Loucy (cell line): Measurements from ENCODE around the gene PRKN.

Source experiments
- H2AFZ ChIP-seq: fragments of 200-600 bp; sonication (generic); 2 replicates; pipeline ENCODE4 v1.6.0; 2016; ENCODE audit warnings: antibody characterized with exemption, mild to moderate bottlenecking, low read length, moderate library complexity
- H3F3A ChIP-seq: fragments of 200-600 bp; 2 replicates; pipeline ENCODE4 v1.6.0; 2016; ENCODE audit warnings: antibody characterized with exemption, low read depth, mild to moderate bottlenecking
- H3K27me3 ChIP-seq: fragments of 200-600 bp; sonication (generic); 2 replicates; pipeline ENCODE4 v1.6.1; 2014; ENCODE audit warnings: low read length, mild to moderate bottlenecking; ENCODE audit not compliant: insufficient read depth, poor library complexity, severe bottlenecking
- H3K36me3 ChIP-seq: fragments of 200-600 bp; sonication (generic); 2 replicates; pipeline ENCODE4 v1.6.1; 2016; ENCODE audit warnings: low read length; ENCODE audit not compliant: insufficient read depth
- H3K4me1 ChIP-seq: fragments of 200-600 bp; sonication (generic); 2 replicates; pipeline ENCODE4 v1.5.1; 2014; ENCODE audit warnings: low read length, mild to moderate bottlenecking; ENCODE audit not compliant: insufficient read depth, poor library complexity, severe bottlenecking
- H3K4me2 ChIP-seq: fragments of 200-600 bp; sonication (generic); 2 replicates; pipeline ENCODE4 v1.6.0; 2014; ENCODE audit warnings: antibody characterized with exemption, low read length, low read depth, mild to moderate bottlenecking; ENCODE audit not compliant: poor library complexity, severe bottlenecking
- H3K4me3 ChIP-seq: fragments of 200-600 bp; sonication (generic); 2 replicates; pipeline ENCODE4 v1.5.1; 2014; ENCODE audit warnings: low read length, mild to moderate bottlenecking, mixed read lengths; ENCODE audit not compliant: poor library complexity, severe bottlenecking
- H3K79me2 ChIP-seq: fragments of 200-600 bp; sonication (generic); 2 replicates; pipeline ENCODE4 v1.6.1; 2014; ENCODE audit warnings: low read length; ENCODE audit not compliant: insufficient read depth
- H3K9ac ChIP-seq: fragments of 200-600 bp; sonication (generic); 2 replicates; pipeline ENCODE4 v1.6.0; 2014; ENCODE audit warnings: mild to moderate bottlenecking, low read depth, low read length, moderate library complexity; ENCODE audit not compliant: poor library complexity, severe bottlenecking
- H3K9me2 ChIP-seq: fragments of 200-600 bp; sonication (generic); replicated peaks from 2 replicates; pipeline ENCODE4 v1.6.1; 2016; ENCODE audit warnings: low read depth, low read length, mixed read lengths
- H3K9me3 ChIP-seq: fragments of 200-600 bp; sonication (generic); 2 replicates; pipeline ENCODE4 v1.6.1; 2014; ENCODE audit warnings: mild to moderate bottlenecking, antibody characterized with exemption, low read length, low read depth; ENCODE audit not compliant: insufficient read depth
- H4K20me1 ChIP-seq: fragments of 200-600 bp; sonication (generic); 2 replicates; pipeline ENCODE4 v1.6.0; 2014; ENCODE audit warnings: antibody characterized with exemption, low read length, mild to moderate bottlenecking; ENCODE audit not compliant: insufficient read depth, poor library complexity, severe bottlenecking
- CTCF ChIP-seq: fragments of 200-600 bp; sonication (generic); conservative IDR thresholded peaks from 2 replicates; pipeline ENCODE4 v1.5.1; 2014; ENCODE audit warnings: mild to moderate bottlenecking, antibody characterized with exemption, low read length
- EZH2phosphoT487 ChIP-seq: fragments of 200-600 bp; IDR thresholded peaks from 2 replicates; pipeline ENCODE4 v1.6.1; 2018; ENCODE audit warnings: antibody characterized with exemption, mild to moderate bottlenecking, moderate library complexity, borderline replicate concordance

The PRKN gene

DNA sequence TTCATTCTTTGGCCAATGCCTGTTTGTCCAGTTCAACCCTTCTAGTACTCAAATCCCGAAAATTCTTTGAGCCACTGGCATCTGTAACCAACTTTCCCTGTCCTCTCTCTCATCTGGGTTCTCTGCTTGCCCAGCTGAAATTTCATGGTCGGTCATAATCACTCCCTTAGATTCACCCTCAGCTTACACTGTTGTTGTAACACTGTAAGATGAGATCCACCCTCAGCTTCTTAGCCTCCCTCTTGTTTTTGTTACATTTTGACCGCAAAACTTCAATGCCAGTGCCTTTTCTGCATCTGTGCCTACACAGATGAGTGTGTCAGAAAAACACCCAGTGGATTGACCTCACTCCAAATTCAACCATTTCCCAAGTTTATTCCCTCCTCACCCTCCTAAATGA is 1162.6 kb downstream of the PRKN start:
- Histone ChIP-seq H2AFZ (no peak overlapping the region), H3K4me1 (no peaks in the 10 kb centered on the region), H3K36me3 (no peaks in the 10 kb centered on the region), H3K9ac (no peak overlapping the region), H4K20me1 (no peaks in the 10 kb centered on the region), H3K4me2 (no peak overlapping the region), H3K27me3 (no peaks in the 10 kb centered on the region), H3K4me3 (no peak overlapping the region), H3K9me3 (no peaks in the 10 kb centered on the region; the same call in 1 of the 2 replicates), H3F3A (no peaks in the 10 kb centered on the region), H3K79me2 (no peaks in the 10 kb centered on the region), H3K9me2 (no peaks in the 10 kb centered on the region)
- TF ChIP-seq CTCF = no peak
- TF ChIP-seq EZH2phosphoT487 = no peak

- H3K36me3 ChIP-seq = no peaks in the 10 kb centered on the region
- no peak overlapping the region for H3K4me2 ChIP-seq
- no peaks in the 10 kb centered on the region for H3K79me2 ChIP-seq
- no peaks in the 10 kb centered on the region for H3K9me3 ChIP-seq
- H3F3A ChIP-seq = no peaks in the 10 kb centered on the region
- no peaks in the 10 kb centered on the region for H4K20me1 ChIP-seq
- no peak overlapping the region for H3K9ac ChIP-seq
- no peaks in the 10 kb centered on the region for H3K9me2 ChIP-seq
- no peaks in the 10 kb centered on the region for H3K4me1 ChIP-seq
- H2AFZ ChIP-seq = no peak overlapping the region
- TF ChIP-seq EZH2phosphoT487 (no peak), CTCF (no peak)
- H3K4me3 ChIP-seq = no peak overlapping the region
- no peaks in the 10 kb centered on the region for H3K27me3 ChIP-seq
Measured at GRCh38 chr6:161561908-161562307, 1165.7 kb downstream of the PRKN start.

GRCh38 chr6:161557333-161558107 is 1170.0 kb downstream of the PRKN start:
- no peaks in the 10 kb centered on the region for H3K36me3 ChIP-seq
- no peak overlapping the region for H2AFZ ChIP-seq

More at GRCh38 chr6:161557333-161558107, 1170.0 kb downstream of the PRKN start:
- H3K27me3 ChIP-seq = no peaks in the 10 kb centered on the region
- TF ChIP-seq EZH2phosphoT487 = no peak
- TF ChIP-seq CTCF = no peak
- H3K9ac ChIP-seq = no peak overlapping the region
- H3K4me3 ChIP-seq = no peak overlapping the region
- H3K4me1 ChIP-seq = no peaks in the 10 kb centered on the region
- H3F3A ChIP-seq = no peaks in the 10 kb centered on the region
- no peaks in the 10 kb centered on the region for H3K79me2 ChIP-seq
- no peak overlapping the region for H3K4me2 ChIP-seq
- H4K20me1 ChIP-seq = no peaks in the 10 kb centered on the region
- H3K9me2 ChIP-seq = no peaks in the 10 kb centered on the region
- no peaks in the 10 kb centered on the region for H3K9me3 ChIP-seq
